ENCODE measurements around the gene FAIM2.

FAIM2 gene

DNA sequence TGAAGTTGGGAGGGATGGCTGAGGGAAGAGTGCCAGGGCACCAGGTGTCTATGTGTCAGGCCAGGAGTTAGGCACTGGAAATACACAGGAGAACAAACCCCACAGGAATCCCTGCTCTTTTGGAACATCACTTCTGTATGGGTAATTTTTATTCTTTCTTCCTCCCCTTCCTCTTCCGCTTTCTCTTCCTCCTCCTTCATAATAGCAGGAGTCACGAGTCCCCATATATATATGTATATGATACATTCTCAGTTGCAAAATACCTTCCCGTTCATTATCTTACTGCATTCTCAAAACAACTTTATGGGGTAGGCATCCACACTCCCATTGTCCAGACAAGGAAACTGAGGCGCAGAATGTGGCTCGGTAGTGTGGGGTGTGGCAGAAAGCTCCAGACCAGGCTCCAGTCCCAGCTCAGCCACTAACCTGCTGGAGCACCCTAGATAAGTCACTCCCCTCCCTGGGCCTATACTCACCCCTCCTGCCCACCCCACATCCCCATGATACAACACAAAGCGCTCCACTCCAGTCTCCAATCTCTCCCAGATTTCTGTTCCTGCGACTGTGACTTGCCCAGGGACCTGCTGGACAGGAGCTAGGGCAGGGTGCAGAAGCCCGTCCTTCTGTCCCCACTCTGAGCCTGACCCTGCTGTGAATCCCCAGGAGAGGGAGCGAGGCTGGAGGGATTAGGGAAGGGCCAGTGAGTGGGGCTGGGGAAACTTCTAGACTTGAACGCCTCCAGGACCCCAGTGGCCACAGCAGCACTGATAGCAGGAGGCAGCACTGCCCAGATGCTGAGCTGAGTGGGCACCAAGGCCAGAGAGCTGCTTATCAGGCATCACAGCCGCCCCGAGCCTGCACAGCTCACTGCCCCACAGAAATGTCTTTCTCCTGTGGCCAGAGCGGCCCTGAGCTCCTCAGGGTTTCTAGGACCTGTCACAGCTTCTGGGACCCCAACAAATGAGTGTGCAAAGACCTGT is 45.5 kb upstream of the FAIM2 start:
- TF ChIP-seq, protein P1, sequence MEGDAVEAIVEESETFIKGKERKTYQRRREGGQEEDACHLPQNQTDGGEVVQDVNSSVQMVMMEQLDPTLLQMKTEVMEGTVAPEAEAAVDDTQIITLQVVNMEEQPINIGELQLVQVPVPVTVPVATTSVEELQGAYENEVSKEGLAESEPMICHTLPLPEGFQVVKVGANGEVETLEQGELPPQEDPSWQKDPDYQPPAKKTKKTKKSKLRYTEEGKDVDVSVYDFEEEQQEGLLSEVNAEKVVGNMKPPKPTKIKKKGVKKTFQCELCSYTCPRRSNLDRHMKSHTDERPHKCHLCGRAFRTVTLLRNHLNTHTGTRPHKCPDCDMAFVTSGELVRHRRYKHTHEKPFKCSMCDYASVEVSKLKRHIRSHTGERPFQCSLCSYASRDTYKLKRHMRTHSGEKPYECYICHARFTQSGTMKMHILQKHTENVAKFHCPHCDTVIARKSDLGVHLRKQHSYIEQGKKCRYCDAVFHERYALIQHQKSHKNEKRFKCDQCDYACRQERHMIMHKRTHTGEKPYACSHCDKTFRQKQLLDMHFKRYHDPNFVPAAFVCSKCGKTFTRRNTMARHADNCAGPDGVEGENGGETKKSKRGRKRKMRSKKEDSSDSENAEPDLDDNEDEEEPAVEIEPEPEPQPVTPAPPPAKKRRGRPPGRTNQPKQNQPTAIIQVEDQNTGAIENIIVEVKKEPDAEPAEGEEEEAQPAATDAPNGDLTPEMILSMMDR (IDR thresholded peaks at IDR 0.05): no peak

DNA sequence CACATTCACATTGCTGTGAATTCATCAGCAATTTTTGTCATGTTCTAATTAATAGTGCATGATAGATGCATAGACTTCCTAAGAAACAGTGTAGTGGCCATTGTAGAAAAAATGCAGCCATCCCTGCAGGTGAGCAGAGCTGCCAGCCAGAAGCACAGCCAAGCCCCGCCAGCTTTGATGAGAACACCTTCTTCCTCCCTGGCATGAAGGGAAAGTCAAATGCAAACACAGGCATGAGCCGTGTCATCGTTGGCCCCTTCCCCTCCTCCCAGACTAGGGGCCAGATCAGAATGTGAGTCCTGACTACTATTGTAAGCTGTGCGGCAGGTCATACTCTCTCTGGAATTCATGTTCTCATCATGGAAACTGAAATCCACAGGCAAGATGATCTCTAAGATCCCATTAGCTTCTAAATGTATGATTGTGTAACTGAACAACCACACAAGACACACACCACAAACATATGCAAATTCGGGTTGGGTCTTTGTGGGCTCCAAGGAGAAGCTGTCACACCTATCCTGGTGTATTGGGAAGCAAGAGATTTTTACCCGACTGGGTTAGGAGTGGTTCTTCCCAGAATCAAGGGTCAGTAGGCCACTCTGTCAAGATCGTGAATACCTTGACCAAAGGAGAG is 44.0 kb upstream of the FAIM2 start:
- TF ChIP-seq, protein P1 (IDR thresholded peaks at IDR 0.05): no peak

DNA sequence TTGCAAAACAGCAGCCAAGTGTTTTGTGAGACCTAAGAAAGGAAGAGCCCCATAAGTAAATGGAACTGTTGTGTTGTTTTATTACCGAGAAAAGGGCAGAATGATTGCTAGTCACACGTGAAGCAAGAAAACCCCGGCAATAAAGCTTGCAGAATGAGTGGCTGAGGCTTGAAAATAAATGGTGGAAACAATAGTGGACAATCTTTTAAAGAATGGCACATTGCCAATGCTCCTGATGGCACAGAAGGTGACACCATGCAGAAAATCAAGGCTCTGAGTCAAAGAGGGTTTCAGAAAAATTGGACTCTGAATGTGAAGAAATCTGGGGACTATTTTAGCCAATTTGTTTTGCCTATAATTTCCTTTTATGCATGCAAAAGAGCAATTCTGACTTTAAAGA is 42.8 kb upstream of the FAIM2 start:
- TF ChIP-seq, protein P1 (IDR thresholded peaks at IDR 0.05): no peak

DNA sequence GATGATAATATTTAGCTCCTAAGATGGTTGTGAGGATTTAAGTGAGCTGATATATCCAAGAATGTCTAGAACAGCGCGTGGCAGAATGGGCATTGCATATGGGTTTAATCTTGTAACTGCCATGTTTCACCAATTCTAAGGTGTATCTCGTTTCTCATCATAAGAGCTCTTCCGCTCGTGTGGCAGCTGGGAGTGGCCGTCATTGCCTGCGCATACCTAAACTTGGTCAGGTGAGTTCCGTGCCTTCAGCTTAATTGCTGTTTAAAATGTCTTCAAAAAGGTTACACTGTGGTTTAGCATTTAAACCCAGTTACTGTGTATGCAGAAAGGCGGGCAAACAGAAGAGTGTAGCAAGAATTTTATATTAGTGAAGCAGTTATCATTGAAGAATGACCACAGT is 42.4 kb upstream of the FAIM2 start:
- TF ChIP-seq, protein P1 (IDR thresholded peaks at IDR 0.05): no peak

DNA sequence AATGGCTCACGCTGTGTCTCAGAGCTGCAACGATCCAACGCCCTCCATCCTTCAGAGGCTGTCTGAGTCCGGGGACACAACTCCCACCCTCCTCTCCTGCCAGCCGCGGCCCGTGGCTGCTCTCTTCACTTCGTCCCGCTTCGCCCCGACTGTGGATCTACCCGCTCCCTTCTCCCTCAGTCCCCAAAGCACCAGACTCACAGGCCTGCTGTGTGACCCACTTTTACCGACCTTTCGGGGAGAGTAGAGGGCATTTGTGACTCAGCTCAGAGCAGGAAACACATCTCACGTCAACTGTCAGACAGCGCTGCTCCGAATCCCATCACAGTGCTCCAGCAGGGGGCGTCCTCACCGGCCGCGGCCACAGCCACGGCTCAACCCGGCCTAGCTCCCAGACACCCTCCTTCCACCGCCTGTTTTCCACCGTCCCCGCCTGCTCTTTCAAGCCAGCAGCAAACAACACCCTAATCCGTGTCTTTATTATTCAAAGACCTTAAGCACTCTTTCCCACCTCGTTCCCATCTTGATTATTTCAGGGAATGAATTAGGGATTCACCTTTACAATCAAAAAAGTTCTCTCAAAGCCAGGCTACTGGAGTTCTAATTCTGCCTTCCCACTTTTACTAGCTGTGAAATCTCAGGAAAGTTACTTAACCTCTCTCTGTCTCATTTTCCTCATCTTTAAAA is 41.8 kb upstream of the FAIM2 start:
- TF ChIP-seq, protein P1 (IDR thresholded peaks at IDR 0.05): peak; percentile 97

DNA sequence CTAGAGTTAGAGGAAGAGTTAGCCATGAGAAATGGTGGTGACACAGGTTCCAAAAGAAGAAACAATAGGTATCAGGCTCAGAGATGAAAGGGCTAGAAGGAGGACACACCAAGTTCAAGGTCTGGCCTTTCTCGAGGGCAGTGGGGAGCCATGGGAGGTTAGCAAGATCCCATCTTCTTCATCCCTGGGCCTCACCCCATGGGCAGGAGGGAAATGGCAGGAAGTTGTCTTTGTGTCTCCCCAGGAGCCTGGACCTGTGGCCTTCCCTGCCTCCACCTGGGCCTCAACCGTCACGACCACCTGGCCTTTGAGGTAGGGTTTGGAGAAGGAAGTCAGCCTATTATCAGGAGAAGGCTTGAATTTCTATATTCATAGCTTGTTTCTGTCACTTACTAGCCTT is 41.0 kb upstream of the FAIM2 start:
- TF ChIP-seq, protein P1 (IDR thresholded peaks at IDR 0.05): no peak

DNA sequence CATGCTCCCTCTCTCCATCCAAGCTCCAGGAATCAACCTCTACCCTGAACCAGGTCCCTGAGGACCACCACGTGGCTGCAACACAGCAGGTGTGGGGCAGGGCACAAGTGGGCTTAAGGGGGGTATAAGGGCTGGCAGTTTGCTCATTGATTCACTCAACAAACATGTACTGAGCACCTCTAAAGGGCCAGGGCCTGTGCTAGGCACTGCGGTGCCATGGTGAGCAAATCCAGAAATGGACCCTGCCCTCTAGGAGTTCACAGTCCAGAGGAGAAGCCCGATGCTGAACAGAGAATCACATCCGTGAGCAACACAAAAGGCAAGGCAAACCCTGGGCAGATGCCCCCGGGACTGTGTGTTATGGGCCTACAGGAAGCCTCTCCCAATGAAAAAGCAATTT is 40.3 kb upstream of the FAIM2 start:
- TF ChIP-seq, protein P1 (IDR thresholded peaks at IDR 0.05): no peak
